DOHH2 (cell line): ENCODE data around the gene EML6.
A peak's percentile ranks its signal among the peaks of the same experiment; 100 is the strongest.

Experiments
- H3F3A ChIP-seq: fragments of 200-600 bp; sonication (generic), shearing (Covaris generic); 2 replicates; pipeline ENCODE4 v1.6.0; 2016; ENCODE audit warnings: antibody characterized with exemption, mild to moderate bottlenecking; ENCODE audit not compliant: control insufficient read depth, insufficient read depth
- H3K27ac ChIP-seq: fragments of 200-600 bp; sonication (generic); 2 replicates; pipeline ENCODE4 v1.5.1; 2014; ENCODE audit warnings: low read depth, mild to moderate bottlenecking, low read length, moderate library complexity
- H3K27me3 ChIP-seq: fragments of 200-600 bp; sonication (generic); 2 replicates; pipeline ENCODE4 v1.6.1; 2014; ENCODE audit warnings: mild to moderate bottlenecking, low read length, mixed read lengths; ENCODE audit not compliant: control insufficient read depth
- H3K36me3 ChIP-seq: fragments of 200-600 bp; sonication (generic); 2 replicates; pipeline ENCODE4 v1.6.1; 2014; ENCODE audit warnings: mild to moderate bottlenecking, low read length, moderate library complexity, mixed read lengths; ENCODE audit not compliant: control insufficient read depth
- H3K4me1 ChIP-seq: fragments of 200-600 bp; sonication (generic); 2 replicates; pipeline ENCODE4 v1.6.1; 2014; ENCODE audit warnings: mild to moderate bottlenecking, low read length, mixed read lengths; ENCODE audit not compliant: control insufficient read depth
- H3K4me2 ChIP-seq: fragments of 200-600 bp; sonication (generic); 2 replicates; pipeline ENCODE4 v1.6.0; 2014; ENCODE audit warnings: mild to moderate bottlenecking, low read length, moderate library complexity
- H3K4me3 ChIP-seq: fragments of 200-600 bp; sonication (generic); 2 replicates; pipeline ENCODE4 v1.5.1; 2014; ENCODE audit warnings: mild to moderate bottlenecking, low read length, mixed read lengths
- H3K79me2 ChIP-seq: fragments of 200-600 bp; sonication (generic); 2 replicates; pipeline ENCODE4 v1.6.1; 2014; ENCODE audit warnings: mild to moderate bottlenecking, low read length, mixed read lengths; ENCODE audit not compliant: control insufficient read depth
- H3K9me2 ChIP-seq: fragments of 200-600 bp; sonication (generic); replicated peaks from 2 replicates; pipeline ENCODE4 v1.6.1; 2014; ENCODE audit warnings: mild to moderate bottlenecking, low read length, mixed read lengths; ENCODE audit not compliant: control insufficient read depth
- H3K9me3 ChIP-seq: fragments of 200-600 bp; sonication (generic); 2 replicates; pipeline ENCODE4 v1.6.1; 2014; ENCODE audit warnings: antibody characterized with exemption, low read length, mixed read lengths; ENCODE audit not compliant: control insufficient read depth, insufficient read depth
- H4K20me1 ChIP-seq: fragments of 200-600 bp; sonication (generic); 2 replicates; pipeline ENCODE4 v1.6.0; 2014; ENCODE audit warnings: low read depth, mild to moderate bottlenecking, antibody characterized with exemption, low read length, moderate library complexity; ENCODE audit not compliant: control insufficient read depth, insufficient read depth
- EZH2phosphoT487 ChIP-seq: fragments of 200-600 bp; sonication (generic); IDR thresholded peaks from 2 replicates; pipeline ENCODE4 v1.6.1; 2017; ENCODE audit warnings: borderline replicate concordance, mild to moderate bottlenecking, antibody characterized with exemption, low read length, moderate library complexity, mixed read lengths
- TF ChIP-seq, protein P1 (sequence below): fragments of 200-600 bp; sonication (generic); IDR thresholded peaks from one replicate; pipeline ENCODE4 v1.5.1; 2014; ENCODE audit warnings: antibody characterized with exemption, mild to moderate bottlenecking, low read depth, low read length; ENCODE audit not compliant: poor library complexity, severe bottlenecking

The EML6 gene

DNA sequence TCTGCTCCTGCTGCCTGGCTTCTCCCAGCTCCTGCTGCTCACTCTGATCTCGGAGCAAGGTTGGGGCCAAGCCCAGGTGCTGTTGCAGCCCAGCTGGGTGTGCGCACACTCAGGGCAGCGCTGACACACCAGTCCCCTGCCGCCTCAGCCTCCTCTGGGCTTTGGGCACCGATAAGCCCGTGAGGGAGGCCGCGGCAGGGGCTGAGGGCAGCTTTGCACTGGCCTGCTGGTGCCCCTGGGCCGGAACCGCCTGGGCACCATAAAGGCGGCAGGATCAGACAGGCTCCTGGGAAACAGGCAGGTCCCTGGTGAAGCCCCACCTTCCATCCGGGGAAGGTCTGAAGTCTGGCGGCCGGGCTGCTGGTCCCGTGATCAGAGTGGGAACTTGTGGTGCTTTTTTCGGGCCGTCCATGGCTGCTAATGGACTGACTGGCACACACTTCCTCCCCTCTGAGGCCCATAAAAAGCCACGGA, 14.1 kb upstream of the EML6 start:
- Histone ChIP-seq H3K79me2 (no peaks in the 10 kb centered on the region), H3K27me3 (peaks cover 3% of the 10 kb centered on the region; the same call in 1 of the 2 replicates), H3K9me3 (no peaks in the 10 kb centered on the region), H3K9me2 (no peaks in the 10 kb centered on the region), H3K27ac (no peak overlapping the region), H3K36me3 (no peaks in the 10 kb centered on the region), H3K4me2 (peak overlapping the region; percentile 56), H3K4me1 (peaks cover 21% of the 10 kb centered on the region), H3F3A (no peaks in the 10 kb centered on the region; the same call in 1 of the 2 replicates), H4K20me1 (no peaks in the 10 kb centered on the region), H3K4me3 (peak overlapping the region; percentile 51)
- TF ChIP-seq, protein P1, sequence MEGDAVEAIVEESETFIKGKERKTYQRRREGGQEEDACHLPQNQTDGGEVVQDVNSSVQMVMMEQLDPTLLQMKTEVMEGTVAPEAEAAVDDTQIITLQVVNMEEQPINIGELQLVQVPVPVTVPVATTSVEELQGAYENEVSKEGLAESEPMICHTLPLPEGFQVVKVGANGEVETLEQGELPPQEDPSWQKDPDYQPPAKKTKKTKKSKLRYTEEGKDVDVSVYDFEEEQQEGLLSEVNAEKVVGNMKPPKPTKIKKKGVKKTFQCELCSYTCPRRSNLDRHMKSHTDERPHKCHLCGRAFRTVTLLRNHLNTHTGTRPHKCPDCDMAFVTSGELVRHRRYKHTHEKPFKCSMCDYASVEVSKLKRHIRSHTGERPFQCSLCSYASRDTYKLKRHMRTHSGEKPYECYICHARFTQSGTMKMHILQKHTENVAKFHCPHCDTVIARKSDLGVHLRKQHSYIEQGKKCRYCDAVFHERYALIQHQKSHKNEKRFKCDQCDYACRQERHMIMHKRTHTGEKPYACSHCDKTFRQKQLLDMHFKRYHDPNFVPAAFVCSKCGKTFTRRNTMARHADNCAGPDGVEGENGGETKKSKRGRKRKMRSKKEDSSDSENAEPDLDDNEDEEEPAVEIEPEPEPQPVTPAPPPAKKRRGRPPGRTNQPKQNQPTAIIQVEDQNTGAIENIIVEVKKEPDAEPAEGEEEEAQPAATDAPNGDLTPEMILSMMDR = no peak
- TF ChIP-seq EZH2phosphoT487 = no peak

DNA sequence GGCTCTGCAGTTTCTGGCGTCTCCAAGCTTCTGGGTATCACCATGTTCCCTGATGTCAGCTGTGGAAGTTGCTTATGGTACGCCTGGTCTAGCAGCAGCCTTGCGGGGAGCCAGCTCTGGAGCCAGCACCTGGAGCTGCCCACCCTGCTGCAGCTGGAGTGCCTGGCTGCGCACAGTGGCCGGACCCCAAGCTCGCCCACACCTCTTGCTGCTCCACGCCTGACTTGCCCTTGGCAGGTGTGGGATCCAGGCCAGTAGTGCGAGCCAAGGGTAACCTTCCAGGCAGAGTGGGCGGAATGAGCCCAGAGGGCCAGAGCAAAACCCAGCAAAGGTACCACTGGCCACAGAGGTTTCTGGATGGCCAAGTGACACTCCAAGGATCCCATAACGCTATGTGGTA, 13.2 kb upstream of the EML6 start:
- no peaks in the 10 kb centered on the region for H3K79me2 ChIP-seq
- no peaks in the 10 kb centered on the region for H3K9me2 ChIP-seq
- H4K20me1 ChIP-seq = no peaks in the 10 kb centered on the region
- peaks cover 22% of the 10 kb centered on the region for H3K4me1 ChIP-seq
- no peaks in the 10 kb centered on the region for H3K9me3 ChIP-seq
- H3K4me2 ChIP-seq = no peak overlapping the region
- peaks cover 6% of the 10 kb centered on the region for H3F3A ChIP-seq
- TF ChIP-seq, protein P1 = no peak
- TF ChIP-seq EZH2phosphoT487 = no peak
- H3K36me3 ChIP-seq = no peaks in the 10 kb centered on the region
- peaks cover 3% of the 10 kb centered on the region; the same call in 1 of the 2 replicates for H3K27me3 ChIP-seq
- no peak overlapping the region for H3K27ac ChIP-seq
- H3K4me3 ChIP-seq = no peak overlapping the region

DNA sequence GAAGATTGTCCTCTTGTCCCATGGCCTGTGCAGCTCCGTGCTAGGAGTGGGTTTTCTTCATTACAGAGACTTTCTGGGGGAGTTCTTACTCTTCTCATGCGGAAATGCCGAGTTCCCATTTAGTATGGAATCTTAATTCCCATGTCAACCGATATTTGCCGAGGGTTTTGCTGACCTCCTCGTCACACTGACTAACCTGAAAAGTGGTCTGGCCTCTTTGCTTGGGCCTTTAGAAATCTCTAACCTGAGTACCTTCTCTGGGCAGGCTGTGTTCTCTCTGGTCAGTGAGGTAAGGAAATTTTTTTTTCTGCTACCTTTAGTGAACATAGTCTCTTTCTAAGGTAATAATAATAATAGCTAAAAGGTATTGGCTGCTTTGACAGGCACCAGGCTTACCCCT, 10.9 kb upstream of the EML6 start:
- Histone ChIP-seq H3K27ac (no peak overlapping the region), H3K9me2 (no peaks in the 10 kb centered on the region), H3K4me3 (no peak overlapping the region), H3K4me2 (no peak overlapping the region), H3K27me3 (peaks cover 3% of the 10 kb centered on the region; the same call in 1 of the 2 replicates), H3K36me3 (no peaks in the 10 kb centered on the region), H3F3A (peaks cover 10% of the 10 kb centered on the region), H3K79me2 (no peaks in the 10 kb centered on the region), H4K20me1 (no peaks in the 10 kb centered on the region), H3K9me3 (peaks cover 4% of the 10 kb centered on the region; the same call in 1 of the 2 replicates), H3K4me1 (peaks cover 43% of the 10 kb centered on the region)
- TF ChIP-seq, protein P1 = no peak
- TF ChIP-seq EZH2phosphoT487 = no peak
